WTC11 (cell line): Measurements from ENCODE around the gene RNF212. TPM values are rescaled to one million over a fixed set of nuclear protein-coding genes. Genes with fewer than 3 reads are reported as not detected.

Experiments
- ATAC-seq: fragments of 200-7000 bp; cut with Tn5 transposase; 2 replicates; pipeline ENCODE4 v1.10.0; 2021; ENCODE audit warnings: mild to moderate bottlenecking, moderate library complexity
- CTCF ChIA-PET: fragments of 300-600 bp; sonication (Branson Sonifier 250); formaldehyde crosslinking; loops from one replicate; lab custom pipeline; 2021; ENCODE audit warnings: antibody characterized with exemption; lab: Charles Lee
- POLR2A ChIA-PET: fragments of 350-600 bp; sonication (Branson Sonifier 250); formaldehyde crosslinking; loops from one replicate; lab custom pipeline; 2021; ENCODE audit warnings: antibody characterized with exemption; lab: Charles Lee
- DNase-seq: peaks from one replicate; pipeline ENCODE4 v3.0.0; 2021; ENCODE audit warnings: low spot score
- H3K27ac Mint-ChIP-seq: 2 replicates; pipeline ENCODE4 v1.8.0; 2021; ENCODE audit warnings: mixed read lengths
- H3K27me3 Mint-ChIP-seq: 2 replicates; pipeline ENCODE4 v1.8.0; 2021; ENCODE audit warnings: low read depth, mild to moderate bottlenecking, moderate library complexity, mixed read lengths
- H3K36me3 Mint-ChIP-seq: 2 replicates; pipeline ENCODE4 v1.8.0; 2021; ENCODE audit warnings: mixed read lengths
- H3K4me1 Mint-ChIP-seq: 2 replicates; pipeline ENCODE4 v1.8.0; 2022; ENCODE audit warnings: mixed read lengths
- H3K4me3 Mint-ChIP-seq: 2 replicates; pipeline ENCODE4 v1.8.0; 2021; ENCODE audit warnings: mild to moderate bottlenecking, moderate library complexity, mixed read lengths
- H3K9me3 Mint-ChIP-seq: 2 replicates; pipeline ENCODE4 v1.8.0; 2021; ENCODE audit warnings: mixed read lengths
- CREB1 ChIP-seq: sonication (generic); formaldehyde crosslinking; IDR thresholded peaks from 2 replicates; pipeline ENCODE4 v1.8.0; 2023; ENCODE audit warnings: mild to moderate bottlenecking, missing genetic modification reagents
- FOXP1 ChIP-seq: sonication (generic); formaldehyde crosslinking; IDR thresholded peaks from 2 replicates; pipeline ENCODE4 v1.8.0; 2022; ENCODE audit warnings: missing genetic modification reagents, mild to moderate bottlenecking, moderate library complexity, borderline replicate concordance
- GRHL2 ChIP-seq: fragments of 250-450 bp; sonication (Bioruptor Pico); IDR thresholded peaks from 2 replicates; pipeline ENCODE4 v1.8.0; 2022; ENCODE audit warnings: mild to moderate bottlenecking, moderate library complexity; ENCODE audit not compliant: insufficient replicate concordance, severe bottlenecking
- HMGA2 ChIP-seq: fragments of 250-450 bp; sonication (Bioruptor Pico); IDR thresholded peaks from 2 replicates; pipeline ENCODE4 v1.4.0; 2021; ENCODE audit warnings: mild to moderate bottlenecking, moderate library complexity
- NFATC4 ChIP-seq: fragments of 250-450 bp; sonication (Bioruptor Pico); IDR thresholded peaks from 2 replicates; pipeline ENCODE4 v1.9.0; 2021; ENCODE audit warnings: mild to moderate bottlenecking
- NFYB ChIP-seq: sonication (generic); formaldehyde crosslinking; conservative IDR thresholded peaks from 2 replicates; pipeline ENCODE4 v1.8.0; 2022; ENCODE audit warnings: low read depth, missing genetic modification reagents
- PRRX2 ChIP-seq: fragments of 250-450 bp; sonication (Bioruptor Pico); IDR thresholded peaks from 2 replicates; pipeline ENCODE4 v1.8.0; 2021; ENCODE audit warnings: mild to moderate bottlenecking
- RELA ChIP-seq: sonication (generic); formaldehyde crosslinking; IDR thresholded peaks from 2 replicates; pipeline ENCODE4 v1.8.1; 2022; ENCODE audit warnings: missing genetic modification reagents, mild to moderate bottlenecking, borderline replicate concordance
- SMAD4 ChIP-seq: sonication (generic); formaldehyde crosslinking; IDR thresholded peaks from 2 replicates; pipeline ENCODE4 v1.8.0; 2022; ENCODE audit warnings: mild to moderate bottlenecking, missing genetic modification reagents
- TCF7 ChIP-seq: sonication (generic); formaldehyde crosslinking; IDR thresholded peaks from 2 replicates; pipeline ENCODE4 v1.8.0; 2022; ENCODE audit warnings: mild to moderate bottlenecking, low read depth, missing genetic modification reagents, moderate library complexity
- TEAD1 ChIP-seq: sonication (generic); formaldehyde crosslinking; IDR thresholded peaks from 2 replicates; pipeline ENCODE4 v1.8.0; 2022; ENCODE audit warnings: mild to moderate bottlenecking, missing genetic modification reagents
- ZBTB21 ChIP-seq: sonication (generic); formaldehyde crosslinking; IDR thresholded peaks from 2 replicates; pipeline ENCODE4 v1.8.1; 2023; ENCODE audit warnings: mild to moderate bottlenecking, missing genetic modification reagents, borderline replicate concordance
- ZNF263 ChIP-seq: sonication (generic); formaldehyde crosslinking; IDR thresholded peaks from 2 replicates; pipeline ENCODE4 v1.8.1; 2022; ENCODE audit warnings: low read depth, mild to moderate bottlenecking, moderate library complexity, missing genetic modification reagents
- ZNF396 ChIP-seq: fragments of 250-450 bp; sonication (Bioruptor Pico); IDR thresholded peaks from 2 replicates; pipeline ENCODE4 v1.8.0; 2021; ENCODE audit warnings: mild to moderate bottlenecking, moderate library complexity, borderline replicate concordance
- ZNF416 ChIP-seq: fragments of 250-450 bp; sonication (Bioruptor Pico); IDR thresholded peaks from 2 replicates; pipeline ENCODE4 v1.9.0; 2021; ENCODE audit warnings: mild to moderate bottlenecking, inconsistent platforms
- ZNF671 ChIP-seq: fragments of 250-450 bp; sonication (Bioruptor Pico); IDR thresholded peaks from 2 replicates; pipeline ENCODE4 v1.8.0; 2021; ENCODE audit warnings: mild to moderate bottlenecking
- total RNA-seq: library from RNA; stranded (reverse); gene quantifications from 3 replicates; pipeline ENCODE4 v1.2.3, GENCODE V29; 2021
- TF ChIP-seq, protein P1 (sequence below): sonication (generic); formaldehyde crosslinking; IDR thresholded peaks from 2 replicates; pipeline ENCODE4 v1.8.1; 2023; ENCODE audit warnings: mild to moderate bottlenecking, missing genetic modification reagents, moderate library complexity
- TF ChIP-seq, protein P2 (sequence below): sonication (generic); formaldehyde crosslinking; IDR thresholded peaks from 2 replicates; pipeline ENCODE4 v1.8.1; 2022; ENCODE audit warnings: missing genetic modification reagents, borderline replicate concordance
- TF ChIP-seq, protein P3 (sequence below): sonication (generic); formaldehyde crosslinking; IDR thresholded peaks from 2 replicates; pipeline ENCODE4 v1.8.0; 2022; ENCODE audit warnings: mild to moderate bottlenecking, missing genetic modification reagents
- TF ChIP-seq, protein P4 (sequence below): sonication (generic); formaldehyde crosslinking; IDR thresholded peaks from 2 replicates; pipeline ENCODE4 v1.8.1; 2022; ENCODE audit warnings: low read depth, mild to moderate bottlenecking, moderate library complexity, missing genetic modification reagents, borderline replicate concordance
- TF ChIP-seq, protein P5 (sequence below): sonication (generic); formaldehyde crosslinking; IDR thresholded peaks from 2 replicates; pipeline ENCODE4 v1.8.1; 2023; ENCODE audit warnings: mild to moderate bottlenecking, missing genetic modification reagents, moderate library complexity

Gene RNF212
- total RNA-seq, 1 experiment from 2014 or later: 1.0 TPM

DNA sequence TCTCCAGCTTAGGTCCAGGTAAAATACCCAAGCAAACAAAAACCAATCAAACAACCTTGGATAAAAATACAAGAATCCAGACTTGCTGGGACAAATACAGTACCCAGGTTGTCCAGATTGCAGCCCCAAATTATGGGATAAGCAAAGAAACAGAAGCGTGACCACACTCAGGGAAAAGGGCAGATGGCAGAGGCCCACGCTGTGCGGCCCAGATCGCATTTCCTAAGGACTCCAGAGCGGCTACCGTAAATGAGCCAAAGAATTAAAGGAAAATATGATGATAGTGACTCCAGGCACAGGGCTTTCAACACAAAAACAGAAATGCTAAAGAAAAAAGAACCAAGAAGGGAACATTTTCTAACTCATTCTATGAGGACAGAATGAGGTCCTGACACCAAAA, 51.6 kb downstream of the RNF212 start:
- H3K4me3 Mint-ChIP-seq: no peak overlapping the region
- ATAC-seq (no peak), DNase-seq (no peak)
- H3K4me1 Mint-ChIP-seq: no peaks in the 10 kb centered on the region
- ChIA-PET POLR2A (no interaction called here), CTCF (no interaction called here)
- no peak for TF ChIP-seq PRRX2 (CRISPR knock-in tag)
- no peak for TF ChIP-seq ZNF416 (CRISPR knock-in tag)
- TF ChIP-seq TCF7: no peak
- TF ChIP-seq ZNF671 (CRISPR knock-in tag): no peak
- no peak for TF ChIP-seq GRHL2
- TF ChIP-seq CREB1 (CRISPR knock-in tag): no peak
- TF ChIP-seq ZBTB21 (CRISPR knock-in tag): no peak
- TF ChIP-seq NFATC4 (CRISPR knock-in tag): no peak
- TF ChIP-seq TEAD1 (CRISPR knock-in tag): no peak
- TF ChIP-seq, protein P1, sequence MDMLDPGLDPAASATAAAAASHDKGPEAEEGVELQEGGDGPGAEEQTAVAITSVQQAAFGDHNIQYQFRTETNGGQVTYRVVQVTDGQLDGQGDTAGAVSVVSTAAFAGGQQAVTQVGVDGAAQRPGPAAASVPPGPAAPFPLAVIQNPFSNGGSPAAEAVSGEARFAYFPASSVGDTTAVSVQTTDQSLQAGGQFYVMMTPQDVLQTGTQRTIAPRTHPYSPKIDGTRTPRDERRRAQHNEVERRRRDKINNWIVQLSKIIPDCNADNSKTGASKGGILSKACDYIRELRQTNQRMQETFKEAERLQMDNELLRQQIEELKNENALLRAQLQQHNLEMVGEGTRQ: no peak
- TF ChIP-seq ZNF396: no peak
- TF ChIP-seq FOXP1 (CRISPR knock-in tag): no peak
- peaks cover 5% of the 10 kb centered on the region for H3K27me3 Mint-ChIP-seq
- no peak overlapping the region for H3K27ac Mint-ChIP-seq
- no peaks in the 10 kb centered on the region for H3K9me3 Mint-ChIP-seq
- no peaks in the 10 kb centered on the region for H3K36me3 Mint-ChIP-seq

DNA sequence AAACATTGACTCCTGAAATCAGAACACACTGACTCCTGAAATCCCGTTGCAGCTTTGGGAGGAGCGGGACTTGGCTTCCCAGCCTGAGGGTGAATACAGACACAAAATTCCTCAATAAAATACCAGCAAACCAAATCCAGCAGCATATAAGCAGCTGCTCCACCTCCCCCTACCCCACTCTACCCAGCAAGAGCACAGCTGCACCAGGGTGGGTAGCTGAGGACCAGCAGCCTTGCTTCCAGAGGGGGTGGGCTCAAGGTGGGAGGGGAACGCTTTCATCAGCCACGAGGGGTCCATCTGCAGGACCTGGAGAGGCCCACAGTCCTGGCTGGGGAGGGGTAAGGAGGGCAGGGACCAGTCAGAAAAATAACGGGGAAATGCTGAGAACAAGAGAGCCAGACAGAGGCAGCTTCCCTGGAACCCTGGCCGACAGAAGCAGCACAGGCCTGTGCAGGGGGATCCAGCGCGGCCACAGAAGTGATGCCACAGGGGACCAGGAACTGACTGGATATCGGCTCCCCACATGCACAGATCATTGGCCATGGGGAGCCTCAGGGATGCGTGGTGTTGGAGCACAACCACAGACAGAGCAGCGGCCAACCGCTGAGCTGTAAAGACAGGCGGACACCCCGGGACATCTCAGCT, 52.2 kb downstream of the RNF212 start:
- no peaks in the 10 kb centered on the region for H3K9me3 Mint-ChIP-seq
- no peak for ATAC-seq
- H3K36me3 Mint-ChIP-seq: no peaks in the 10 kb centered on the region
- DNase-seq: no peak
- H3K4me1 Mint-ChIP-seq: 0 out of 2 replicates have a peak, but pooled peaks cover under 1% of the 10 kb centered on the region
- TF ChIP-seq, protein P2, sequence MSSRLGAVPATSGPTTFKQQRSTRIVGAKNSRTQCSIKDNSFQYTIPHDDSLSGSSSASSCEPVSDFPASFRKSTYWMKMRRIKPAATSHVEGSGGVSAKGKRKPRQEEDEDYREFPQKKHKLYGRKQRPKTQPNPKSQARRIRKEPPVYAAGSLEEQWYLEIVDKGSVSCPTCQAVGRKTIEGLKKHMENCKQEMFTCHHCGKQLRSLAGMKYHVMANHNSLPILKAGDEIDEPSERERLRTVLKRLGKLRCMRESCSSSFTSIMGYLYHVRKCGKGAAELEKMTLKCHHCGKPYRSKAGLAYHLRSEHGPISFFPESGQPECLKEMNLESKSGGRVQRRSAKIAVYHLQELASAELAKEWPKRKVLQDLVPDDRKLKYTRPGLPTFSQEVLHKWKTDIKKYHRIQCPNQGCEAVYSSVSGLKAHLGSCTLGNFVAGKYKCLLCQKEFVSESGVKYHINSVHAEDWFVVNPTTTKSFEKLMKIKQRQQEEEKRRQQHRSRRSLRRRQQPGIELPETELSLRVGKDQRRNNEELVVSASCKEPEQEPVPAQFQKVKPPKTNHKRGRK: no peak
- H3K27ac Mint-ChIP-seq: no peak overlapping the region
- H3K27me3 Mint-ChIP-seq: peaks cover 8% of the 10 kb centered on the region
- no peak overlapping the region for H3K4me3 Mint-ChIP-seq
- ChIA-PET POLR2A (no interaction called here), CTCF (interaction anchor here (0.5 to 0.9 kb wide), 2 partner anchors 31 to 277 kb away, joined by 3 read pairs; no protein-coding TSS in a partner anchor)

DNA sequence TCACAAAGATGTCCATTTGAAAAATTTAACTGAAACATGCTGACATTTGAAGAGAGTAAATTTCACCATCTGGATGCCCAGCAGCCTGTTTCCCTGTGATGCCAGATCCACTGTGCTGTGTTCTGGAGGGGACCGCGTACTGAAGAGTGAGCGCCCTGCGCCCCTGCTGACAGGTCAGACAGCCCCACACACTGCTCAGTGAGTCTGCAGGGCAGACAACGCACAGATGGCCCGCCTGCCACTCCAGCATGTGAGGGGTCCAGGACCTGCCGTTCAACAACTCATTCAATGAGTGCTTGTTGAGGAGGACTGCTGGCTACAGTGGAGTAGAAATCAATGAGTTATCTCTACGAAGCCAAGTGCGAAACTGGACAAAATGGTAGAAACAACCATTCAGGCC, 52.7 kb downstream of the RNF212 start:
- Mint-ChIP-seq H3K9me3 (no peaks in the 10 kb centered on the region), H3K27ac (no peak overlapping the region), H3K36me3 (no peaks in the 10 kb centered on the region), H3K4me3 (no peak overlapping the region), H3K27me3 (peaks cover 13% of the 10 kb centered on the region), H3K4me1 (peaks cover 6% of the 10 kb centered on the region; the same call in 1 of the 2 replicates)
- ChIA-PET CTCF (interaction anchor here (0.5 to 1.0 kb wide), 3 partner anchors 10 to 277 kb away, joined by 3 to 4 read pairs (median 3); no protein-coding TSS in a partner anchor), POLR2A (no interaction called here)
- DNase-seq (no peak), ATAC-seq (no peak)
- no peak for TF ChIP-seq RELA (CRISPR knock-in tag)
- no peak for TF ChIP-seq TEAD1 (CRISPR knock-in tag)
- TF ChIP-seq, protein P3, sequence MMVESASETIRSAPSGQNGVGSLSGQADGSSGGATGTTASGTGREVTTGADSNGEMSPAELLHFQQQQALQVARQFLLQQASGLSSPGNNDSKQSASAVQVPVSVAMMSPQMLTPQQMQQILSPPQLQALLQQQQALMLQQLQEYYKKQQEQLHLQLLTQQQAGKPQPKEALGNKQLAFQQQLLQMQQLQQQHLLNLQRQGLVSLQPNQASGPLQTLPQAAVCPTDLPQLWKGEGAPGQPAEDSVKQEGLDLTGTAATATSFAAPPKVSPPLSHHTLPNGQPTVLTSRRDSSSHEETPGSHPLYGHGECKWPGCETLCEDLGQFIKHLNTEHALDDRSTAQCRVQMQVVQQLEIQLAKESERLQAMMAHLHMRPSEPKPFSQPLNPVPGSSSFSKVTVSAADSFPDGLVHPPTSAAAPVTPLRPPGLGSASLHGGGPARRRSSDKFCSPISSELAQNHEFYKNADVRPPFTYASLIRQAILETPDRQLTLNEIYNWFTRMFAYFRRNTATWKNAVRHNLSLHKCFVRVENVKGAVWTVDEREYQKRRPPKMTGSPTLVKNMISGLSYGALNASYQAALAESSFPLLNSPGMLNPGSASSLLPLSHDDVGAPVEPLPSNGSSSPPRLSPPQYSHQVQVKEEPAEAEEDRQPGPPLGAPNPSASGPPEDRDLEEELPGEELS (CRISPR knock-in tag): no peak
- TF ChIP-seq, protein P1: no peak
- TF ChIP-seq SMAD4 (CRISPR knock-in tag): no peak
- TF ChIP-seq, protein P4, sequence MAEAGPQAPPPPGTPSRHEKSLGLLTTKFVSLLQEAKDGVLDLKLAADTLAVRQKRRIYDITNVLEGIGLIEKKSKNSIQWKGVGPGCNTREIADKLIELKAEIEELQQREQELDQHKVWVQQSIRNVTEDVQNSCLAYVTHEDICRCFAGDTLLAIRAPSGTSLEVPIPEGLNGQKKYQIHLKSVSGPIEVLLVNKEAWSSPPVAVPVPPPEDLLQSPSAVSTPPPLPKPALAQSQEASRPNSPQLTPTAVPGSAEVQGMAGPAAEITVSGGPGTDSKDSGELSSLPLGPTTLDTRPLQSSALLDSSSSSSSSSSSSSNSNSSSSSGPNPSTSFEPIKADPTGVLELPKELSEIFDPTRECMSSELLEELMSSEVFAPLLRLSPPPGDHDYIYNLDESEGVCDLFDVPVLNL: no peak
- no peak for TF ChIP-seq CREB1 (CRISPR knock-in tag)
- TF ChIP-seq ZNF263 (CRISPR knock-in tag): no peak
- no peak for TF ChIP-seq NFYB (CRISPR knock-in tag)
- TF ChIP-seq HMGA2 (CRISPR knock-in tag): no peak
- TF ChIP-seq, protein P5, sequence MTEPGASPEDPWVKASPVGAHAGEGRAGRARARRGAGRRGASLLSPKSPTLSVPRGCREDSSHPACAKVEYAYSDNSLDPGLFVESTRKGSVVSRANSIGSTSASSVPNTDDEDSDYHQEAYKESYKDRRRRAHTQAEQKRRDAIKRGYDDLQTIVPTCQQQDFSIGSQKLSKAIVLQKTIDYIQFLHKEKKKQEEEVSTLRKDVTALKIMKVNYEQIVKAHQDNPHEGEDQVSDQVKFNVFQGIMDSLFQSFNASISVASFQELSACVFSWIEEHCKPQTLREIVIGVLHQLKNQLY (CRISPR knock-in tag): no peak
